GM12878 (cell line): ENCODE measurements around the gene GHRH. TPM values are rescaled to one million over a fixed set of nuclear protein-coding genes. Genes with fewer than 3 reads are reported as not detected.

Experiments used
- ATAC-seq: fragments of 200-7000 bp; cut with Tn5 transposase; 3 replicates; pipeline ENCODE4 v1.9.1; 2020; ENCODE audit warnings: mild to moderate bottlenecking, moderate library complexity
- BruUV-seq: library from RNA; stranded (reverse); fragments of 400-500 nt; replicated peaks from 2 replicates; lab custom pipeline; 2021; lab: Mats Ljungman, UMichigan
- CTCF ChIA-PET: fragments of 300-600 bp; sonication (Branson Sonifier 250); formaldehyde crosslinking; extraction: SDS; loops from one replicate; lab custom pipeline; 2021; ENCODE audit warnings: inconsistent platforms; lab: Yijun Ruan, JAX
- POLR2A ChIA-PET: fragments of 350-600 bp; formaldehyde crosslinking; extraction: SDS; loops from one replicate; lab custom pipeline; 2021; ENCODE audit warnings: inconsistent platforms; lab: Charles Lee
- RAD21 ChIA-PET: fragments of 300-600 bp; sonication (Branson Sonifier 250); formaldehyde crosslinking; loops from one replicate; lab custom pipeline; 2023; ENCODE audit warnings: antibody characterized with exemption; ENCODE audit not compliant: unreplicated experiment; lab: Charles Lee
- SMC1A ChIA-PET: fragments of 300-600 bp; sonication (Branson Sonifier 250); formaldehyde crosslinking; loops from one replicate; lab custom pipeline; 2023; ENCODE audit not compliant: unreplicated experiment, uncharacterized antibody; lab: Charles Lee
- DNase-seq: peaks from one replicate; pipeline ENCODE4 v3.0.0-alpha.2; 2011; ENCODE audit warnings: low read depth, low spot score
- FAIRE-seq: peaks from 3 replicates; lab custom pipeline; 2011; peaks lifted over from hg19 to GRCh38; lab: Jason Lieb, UNC
- H2AFZ ChIP-seq: 2 replicates; pipeline ENCODE4 v1.6.0; 2011; ENCODE audit warnings: low read depth, low read length, control low read depth; ENCODE audit not compliant: control insufficient read depth
- H3K27ac ChIP-seq: 2 replicates; pipeline ENCODE4 v1.5.1; 2011; ENCODE audit warnings: control low read depth; ENCODE audit not compliant: control insufficient read depth, insufficient read depth
- H3K27me3 ChIP-seq, 2 experiments: replicated peaks in 1 of 2; 2 replicates each; pipeline versions ENCODE4 v1.6.0 to v1.6.1; 2011; ENCODE audit warnings: low read length in 1 of 2; ENCODE audit not compliant: control insufficient read depth in 2 of 2, insufficient read depth in 2 of 2
- H3K36me3 ChIP-seq, 2 experiments: 2 replicates each; pipeline ENCODE4 v1.5.1; 2011; ENCODE audit warnings: low read length in 1 of 2; ENCODE audit not compliant: control insufficient read depth in 2 of 2, insufficient read depth in 2 of 2
- H3K4me1 ChIP-seq: 2 replicates; pipeline ENCODE4 v1.6.1; 2011; ENCODE audit warnings: mild to moderate bottlenecking, low read length, moderate library complexity, mixed read lengths; ENCODE audit not compliant: control insufficient read depth, insufficient read depth
- H3K4me2 ChIP-seq: 2 replicates; pipeline ENCODE4 v1.6.0; 2011; ENCODE audit warnings: control low read depth; ENCODE audit not compliant: control insufficient read depth, insufficient read depth
- H3K4me3 ChIP-seq: fragments of 200-600 bp; sonication (generic); 2 replicates; pipeline ENCODE4 v1.5.1; 2016
- H3K79me2 ChIP-seq: 2 replicates; pipeline ENCODE4 v1.6.0; 2011; ENCODE audit warnings: low read length; ENCODE audit not compliant: control insufficient read depth, insufficient read depth
- H3K9ac ChIP-seq: 2 replicates; pipeline ENCODE4 v1.8.0; 2011; ENCODE audit warnings: low read length, control low read depth, mixed read lengths; ENCODE audit not compliant: control insufficient read depth, insufficient read depth
- H3K9me3 ChIP-seq: replicated peaks from 3 replicates; pipeline ENCODE4 v1.5.1; 2011; ENCODE audit warnings: mild to moderate bottlenecking, low read length; ENCODE audit not compliant: control insufficient read depth, insufficient read depth
- H4K20me1 ChIP-seq: 2 replicates; pipeline ENCODE4 v1.6.0; 2011; ENCODE audit not compliant: control insufficient read depth, insufficient read depth
- ASH2L ChIP-seq: fragments of 300-600, 200-600 bp; sonication (generic); IDR thresholded peaks from 2 replicates; pipeline ENCODE4 v1.6.1; 2017; ENCODE audit warnings: low read depth, mild to moderate bottlenecking, borderline replicate concordance
- ATF7 ChIP-seq: fragments of 450-650 bp; IDR thresholded peaks from 2 replicates; pipeline ENCODE4 v1.6.1; 2016; ENCODE audit warnings: low read depth, mild to moderate bottlenecking
- BCL11A ChIP-seq: IDR thresholded peaks from 2 replicates; pipeline ENCODE4 v1.6.1; 2011; ENCODE audit warnings: low read depth, low read length
- IKZF1 ChIP-seq: fragments of 450-650 bp; conservative IDR thresholded peaks from 2 replicates; pipeline ENCODE4 v1.6.1; 2017; ENCODE audit warnings: antibody characterized with exemption, mild to moderate bottlenecking
- MTA2 ChIP-seq: fragments of 450-650 bp; IDR thresholded peaks from 2 replicates; pipeline ENCODE4 v1.6.1; 2016; ENCODE audit warnings: low read depth, mild to moderate bottlenecking, moderate library complexity
- NFXL1 ChIP-seq: fragments of 450-650 bp; IDR thresholded peaks from 2 replicates; pipeline ENCODE4 v1.6.1; 2017; ENCODE audit warnings: antibody characterized with exemption, mild to moderate bottlenecking, borderline replicate concordance
- NR2C2 ChIP-seq: IDR thresholded peaks from 2 replicates; pipeline ENCODE4 v1.6.1; 2011; ENCODE audit warnings: borderline replicate concordance, low read depth; ENCODE audit not compliant: control insufficient read depth, insufficient read length
- NR2F1 ChIP-seq: fragments of 450-650 bp; conservative IDR thresholded peaks from 2 replicates; pipeline ENCODE4 v1.6.1; 2017; ENCODE audit warnings: mild to moderate bottlenecking
- POLR2A ChIP-seq: IDR thresholded peaks from 2 replicates; pipeline ENCODE4 v1.6.1; 2011; ENCODE audit warnings: low read depth, mild to moderate bottlenecking, low read length
- POU2F2 ChIP-seq: IDR thresholded peaks from 3 replicates; pipeline ENCODE4 v1.6.1; 2011; ENCODE audit warnings: low read depth, mild to moderate bottlenecking, low read length, borderline replicate concordance
- RAD51 ChIP-seq: fragments of 450-650 bp; IDR thresholded peaks from 2 replicates; pipeline ENCODE4 v1.6.1; 2016; ENCODE audit warnings: moderate library complexity, mild to moderate bottlenecking, inconsistent platforms
- SPI1 ChIP-seq: IDR thresholded peaks from 2 replicates; pipeline ENCODE4 v1.6.1; 2011; ENCODE audit warnings: low read depth, mild to moderate bottlenecking, low read length, moderate library complexity, borderline replicate concordance; ENCODE audit not compliant: insufficient read depth
- SREBF2 ChIP-seq: IDR thresholded peaks from 2 replicates; pipeline ENCODE4 v1.6.1; 2012; ENCODE audit warnings: mild to moderate bottlenecking, low read length
- ZSCAN29 ChIP-seq: fragments of 450-650 bp; IDR thresholded peaks from 2 replicates; pipeline ENCODE4 v1.6.1; 2017; ENCODE audit warnings: mild to moderate bottlenecking, moderate library complexity
- WGBS: methylation state at CpG from one replicate; pipeline ENCODE4 v1.1.6; 2016; ENCODE audit warnings: low lambda C conversion rate; ENCODE audit not compliant: insufficient replicate concordance, insufficient coverage; ENCODE audit errors: missing lambda C conversion rate; 5-methylcytosine and 5-hydroxymethylcytosine counted together
- in situ Hi-C: fragments of 300-500 bp; cut with MboI; formaldehyde crosslinking; loops from 9 replicates; pipeline ENCODE4 v1.14.3; 2018; ENCODE audit warnings: mixed read lengths
- intact Hi-C: fragments of 100-400 bp; cut with micrococcal nuclease; formaldehyde crosslinking; loops from one replicate; pipeline ENCODE4 v1.14.2; 2022; ENCODE audit not compliant: unreplicated experiment
- polyA plus RNA-seq, 11 experiments: library from polyadenylated mRNA; depleted of rRNA in 4 of 11; unstranded in 6 of 11; stranded (reverse) in 5 of 11; fragments of >200 nt; fragmentation: Nextera tagmentation in 4 of 11; fragmentation: Illumina TruSeq in 1 of 11; extraction: Ambion mirVana in 4 of 11; extraction: Trizol in 1 of 11; gene quantifications; 1 replicate in 1 of 11; 2 replicates in 10 of 11; pipeline versions ENCODE4 v1.2.1 to v1.2.3, GENCODE V29; 2011 to 2016; ENCODE audit warnings: inconsistent platforms in 2 of 11, missing spikeins in 2 of 11, low read depth in 1 of 11
- total RNA-seq, 4 experiments: library from RNA; depleted of rRNA in 3 of 4; stranded (reverse); fragments of >200 nt in 3 of 4; fragmentation: Illumina TruSeq in 1 of 4; extraction: Trizol in 1 of 4; gene quantifications; 2 replicates each; pipeline versions ENCODE4 v1.2.1 to v1.2.3, GENCODE V29; 2013 to 2021
- TF ChIP-seq, protein P1 (sequence below): fragments of 450-650 bp; IDR thresholded peaks from 2 replicates; pipeline ENCODE4 v1.6.1; 2017; ENCODE audit warnings: mild to moderate bottlenecking, low read depth, inconsistent platforms; ENCODE audit not compliant: poor library complexity, severe bottlenecking
- TF ChIP-seq, protein P2 (sequence below): IDR thresholded peaks from 2 replicates; pipeline ENCODE4 v1.6.1; 2011; ENCODE audit warnings: low read depth, low read length, improper control_type of control experiment, borderline replicate concordance
- TF ChIP-seq, protein P3 (sequence below): fragments of 450-650 bp; IDR thresholded peaks from 2 replicates; pipeline ENCODE4 v1.6.1; 2016; ENCODE audit warnings: mild to moderate bottlenecking, moderate library complexity, borderline replicate concordance

GHRH gene
- total and polyA plus RNA-seq, 10 of the 15 experiments (the other 5 are each of a cell fraction or from before 2014, with no cell fraction given) = not detected

GRCh38 chr20:37284691-37285161 is 23.1 kb upstream of the GHRH start (continued):
- TF ChIP-seq NR2C2 (no peak), ATF7 (no peak), POLR2A (no peak), SREBF2 (no peak)

GRCh38 chr20:37283530-37284195 is 22.0 kb upstream of the GHRH start:
- 78% methylated on average over 9 of the region's 9 CpGs for WGBS
- no peak for FAIRE-seq
- Histone ChIP-seq H3K36me3 (no peaks in the 10 kb centered on the region), H3K4me2 (no peak overlapping the region), H3K9me3 (no peaks in the 10 kb centered on the region), H3K9ac (no peak overlapping the region), H3K27me3 (no peaks in the 10 kb centered on the region), H4K20me1 (no peaks in the 10 kb centered on the region), H2AFZ (no peak overlapping the region), H3K4me3 (no peak overlapping the region), H3K27ac (no peak overlapping the region), H3K79me2 (peaks cover under 1% of the 10 kb centered on the region; the same call in 1 of the 2 replicates), H3K4me1 (no peaks in the 10 kb centered on the region)
- POLR2A ChIA-PET = no interaction called here
- CTCF ChIA-PET = interaction anchor here (1.9 to 3.1 kb wide), 2 partner anchors 13 to 100 kb away, joined by 10 to 12 read pairs; no protein-coding TSS in a partner anchor
- SMC1A ChIA-PET = interaction anchor here (1.4 to 3.0 kb wide), 2 partner anchors 8 to 16 kb away, joined by 3 to 10 read pairs; no protein-coding TSS in a partner anchor
- ATAC-seq = no peak
- intact Hi-C loops (no loop called here), in situ Hi-C loops (no loop called here)
- no TSS peak for BruUV-seq
- RAD21 ChIA-PET = no interaction called here
- no peak for DNase-seq
- TF ChIP-seq ASH2L (no peak), POU2F2 (no peak), RAD51 (no peak), BCL11A (no peak), IKZF1 (no peak), NR2F1 (no peak), MTA2 (no peak), ZSCAN29 (no peak), NFXL1 (no peak), SPI1 (no peak)
- TF ChIP-seq, protein P1, sequence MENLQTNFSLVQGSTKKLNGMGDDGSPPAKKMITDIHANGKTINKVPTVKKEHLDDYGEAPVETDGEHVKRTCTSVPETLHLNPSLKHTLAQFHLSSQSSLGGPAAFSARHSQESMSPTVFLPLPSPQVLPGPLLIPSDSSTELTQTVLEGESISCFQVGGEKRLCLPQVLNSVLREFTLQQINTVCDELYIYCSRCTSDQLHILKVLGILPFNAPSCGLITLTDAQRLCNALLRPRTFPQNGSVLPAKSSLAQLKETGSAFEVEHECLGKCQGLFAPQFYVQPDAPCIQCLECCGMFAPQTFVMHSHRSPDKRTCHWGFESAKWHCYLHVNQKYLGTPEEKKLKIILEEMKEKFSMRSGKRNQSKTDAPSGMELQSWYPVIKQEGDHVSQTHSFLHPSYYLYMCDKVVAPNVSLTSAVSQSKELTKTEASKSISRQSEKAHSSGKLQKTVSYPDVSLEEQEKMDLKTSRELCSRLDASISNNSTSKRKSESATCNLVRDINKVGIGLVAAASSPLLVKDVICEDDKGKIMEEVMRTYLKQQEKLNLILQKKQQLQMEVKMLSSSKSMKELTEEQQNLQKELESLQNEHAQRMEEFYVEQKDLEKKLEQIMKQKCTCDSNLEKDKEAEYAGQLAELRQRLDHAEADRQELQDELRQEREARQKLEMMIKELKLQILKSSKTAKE = no peak
- TF ChIP-seq, protein P2, sequence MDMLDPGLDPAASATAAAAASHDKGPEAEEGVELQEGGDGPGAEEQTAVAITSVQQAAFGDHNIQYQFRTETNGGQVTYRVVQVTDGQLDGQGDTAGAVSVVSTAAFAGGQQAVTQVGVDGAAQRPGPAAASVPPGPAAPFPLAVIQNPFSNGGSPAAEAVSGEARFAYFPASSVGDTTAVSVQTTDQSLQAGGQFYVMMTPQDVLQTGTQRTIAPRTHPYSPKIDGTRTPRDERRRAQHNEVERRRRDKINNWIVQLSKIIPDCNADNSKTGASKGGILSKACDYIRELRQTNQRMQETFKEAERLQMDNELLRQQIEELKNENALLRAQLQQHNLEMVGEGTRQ = no peak
- TF ChIP-seq, protein P3, sequence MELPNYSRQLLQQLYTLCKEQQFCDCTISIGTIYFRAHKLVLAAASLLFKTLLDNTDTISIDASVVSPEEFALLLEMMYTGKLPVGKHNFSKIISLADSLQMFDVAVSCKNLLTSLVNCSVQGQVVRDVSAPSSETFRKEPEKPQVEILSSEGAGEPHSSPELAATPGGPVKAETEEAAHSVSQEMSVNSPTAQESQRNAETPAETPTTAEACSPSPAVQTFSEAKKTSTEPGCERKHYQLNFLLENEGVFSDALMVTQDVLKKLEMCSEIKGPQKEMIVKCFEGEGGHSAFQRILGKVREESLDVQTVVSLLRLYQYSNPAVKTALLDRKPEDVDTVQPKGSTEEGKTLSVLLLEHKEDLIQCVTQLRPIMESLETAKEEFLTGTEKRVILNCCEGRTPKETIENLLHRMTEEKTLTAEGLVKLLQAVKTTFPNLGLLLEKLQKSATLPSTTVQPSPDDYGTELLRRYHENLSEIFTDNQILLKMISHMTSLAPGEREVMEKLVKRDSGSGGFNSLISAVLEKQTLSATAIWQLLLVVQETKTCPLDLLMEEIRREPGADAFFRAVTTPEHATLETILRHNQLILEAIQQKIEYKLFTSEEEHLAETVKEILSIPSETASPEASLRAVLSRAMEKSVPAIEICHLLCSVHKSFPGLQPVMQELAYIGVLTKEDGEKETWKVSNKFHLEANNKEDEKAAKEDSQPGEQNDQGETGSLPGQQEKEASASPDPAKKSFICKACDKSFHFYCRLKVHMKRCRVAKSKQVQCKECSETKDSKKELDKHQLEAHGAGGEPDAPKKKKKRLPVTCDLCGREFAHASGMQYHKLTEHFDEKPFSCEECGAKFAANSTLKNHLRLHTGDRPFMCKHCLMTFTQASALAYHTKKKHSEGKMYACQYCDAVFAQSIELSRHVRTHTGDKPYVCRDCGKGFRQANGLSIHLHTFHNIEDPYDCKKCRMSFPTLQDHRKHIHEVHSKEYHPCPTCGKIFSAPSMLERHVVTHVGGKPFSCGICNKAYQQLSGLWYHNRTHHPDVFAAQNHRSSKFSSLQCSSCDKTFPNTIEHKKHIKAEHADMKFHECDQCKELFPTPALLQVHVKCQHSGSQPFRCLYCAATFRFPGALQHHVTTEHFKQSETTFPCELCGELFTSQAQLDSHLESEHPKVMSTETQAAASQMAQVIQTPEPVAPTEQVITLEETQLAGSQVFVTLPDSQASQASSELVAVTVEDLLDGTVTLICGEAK = no peak
